DND-41 (cell line): ENCODE measurements around the gene OR6B3.

Source experiments
- ATAC-seq: fragments of 200-7000 bp; cut with Tn5 transposase; 3 replicates; pipeline ENCODE4 v1.9.1; 2021; ENCODE audit warnings: low read depth; ENCODE audit not compliant: insufficient read depth
- DNase-seq: peaks from one replicate; pipeline ENCODE4 v3.0.0-alpha.2; 2020
- H2AFZ ChIP-seq: 2 replicates; pipeline ENCODE4 v1.6.0; 2012; ENCODE audit warnings: low read depth, low read length
- H3K27ac ChIP-seq: 2 replicates; pipeline ENCODE4 v1.5.1; 2012; ENCODE audit warnings: low read length, inconsistent platforms
- H3K27me3 ChIP-seq: fragments of 200-600 bp; sonication (generic); 2 replicates; pipeline ENCODE4 v1.6.0; 2012; ENCODE audit warnings: low read length, mild to moderate bottlenecking, inconsistent platforms; ENCODE audit not compliant: insufficient read depth, poor library complexity
- H3K36me3 ChIP-seq: 2 replicates; pipeline ENCODE4 v1.5.1; 2012; ENCODE audit warnings: low read length, inconsistent platforms; ENCODE audit not compliant: insufficient read depth
- H3K4me1 ChIP-seq: 2 replicates; pipeline ENCODE4 v1.5.1; 2012; ENCODE audit warnings: mild to moderate bottlenecking, low read length; ENCODE audit not compliant: insufficient read depth
- H3K4me2 ChIP-seq: 2 replicates; pipeline ENCODE4 v1.6.0; 2012; ENCODE audit warnings: mild to moderate bottlenecking, moderate library complexity, low read length, inconsistent platforms; ENCODE audit not compliant: insufficient read depth
- H3K4me3 ChIP-seq, 2 experiments: fragments of 200-600 bp in 1 of 2; shearing (Covaris generic) in 1 of 2; 2 replicates each; pipeline ENCODE4 v1.5.1; 2012 to 2016; ENCODE audit warnings: inconsistent platforms in 2 of 2, low read length in 2 of 2, mild to moderate bottlenecking in 2 of 2, low read depth in 1 of 2, moderate library complexity in 1 of 2
- H3K79me2 ChIP-seq: 2 replicates; pipeline ENCODE4 v1.6.0; 2012; ENCODE audit warnings: low read length, inconsistent platforms; ENCODE audit not compliant: insufficient read depth
- H3K9ac ChIP-seq: 2 replicates; pipeline ENCODE4 v1.6.0; 2012; ENCODE audit warnings: low read depth, mild to moderate bottlenecking, inconsistent platforms, low read length, moderate library complexity
- H3K9me3 ChIP-seq: 2 replicates; pipeline ENCODE4 v1.5.1; 2012; ENCODE audit warnings: low read length, moderate library complexity, mild to moderate bottlenecking, inconsistent platforms; ENCODE audit not compliant: insufficient read depth, severe bottlenecking
- H4K20me1 ChIP-seq: 2 replicates; pipeline ENCODE4 v1.6.0; 2012; ENCODE audit warnings: low read length; ENCODE audit not compliant: insufficient read depth
- EZH2 ChIP-seq: IDR thresholded peaks from 3 replicates; pipeline ENCODE4 v1.6.1; 2012; ENCODE audit warnings: borderline replicate concordance, low read depth, mild to moderate bottlenecking, moderate library complexity, low read length, inconsistent platforms; ENCODE audit not compliant: severe bottlenecking
- TF ChIP-seq, protein P1 (sequence below): IDR thresholded peaks from 2 replicates; pipeline ENCODE4 v1.5.1; 2012; ENCODE audit warnings: borderline replicate concordance, low read length, moderate library complexity, mild to moderate bottlenecking; ENCODE audit not compliant: poor library complexity, severe bottlenecking; ENCODE audit errors: extremely low read depth

Gene OR6B3

GRCh38 chr2:240089306-240089705 is 36.0 kb upstream of the OR6B3 start:
- H3K9me3 ChIP-seq = peaks cover 8% of the 10 kb centered on the region
- TF ChIP-seq EZH2 = no peak
- TF ChIP-seq, protein P1, sequence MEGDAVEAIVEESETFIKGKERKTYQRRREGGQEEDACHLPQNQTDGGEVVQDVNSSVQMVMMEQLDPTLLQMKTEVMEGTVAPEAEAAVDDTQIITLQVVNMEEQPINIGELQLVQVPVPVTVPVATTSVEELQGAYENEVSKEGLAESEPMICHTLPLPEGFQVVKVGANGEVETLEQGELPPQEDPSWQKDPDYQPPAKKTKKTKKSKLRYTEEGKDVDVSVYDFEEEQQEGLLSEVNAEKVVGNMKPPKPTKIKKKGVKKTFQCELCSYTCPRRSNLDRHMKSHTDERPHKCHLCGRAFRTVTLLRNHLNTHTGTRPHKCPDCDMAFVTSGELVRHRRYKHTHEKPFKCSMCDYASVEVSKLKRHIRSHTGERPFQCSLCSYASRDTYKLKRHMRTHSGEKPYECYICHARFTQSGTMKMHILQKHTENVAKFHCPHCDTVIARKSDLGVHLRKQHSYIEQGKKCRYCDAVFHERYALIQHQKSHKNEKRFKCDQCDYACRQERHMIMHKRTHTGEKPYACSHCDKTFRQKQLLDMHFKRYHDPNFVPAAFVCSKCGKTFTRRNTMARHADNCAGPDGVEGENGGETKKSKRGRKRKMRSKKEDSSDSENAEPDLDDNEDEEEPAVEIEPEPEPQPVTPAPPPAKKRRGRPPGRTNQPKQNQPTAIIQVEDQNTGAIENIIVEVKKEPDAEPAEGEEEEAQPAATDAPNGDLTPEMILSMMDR = no peak
- H4K20me1 ChIP-seq = no peaks in the 10 kb centered on the region
- DNase-seq (no peak), ATAC-seq (no peak)
- no peaks in the 10 kb centered on the region for H3K4me1 ChIP-seq
- H3K27me3 ChIP-seq = peaks cover 7% of the 10 kb centered on the region
- no peaks in the 10 kb centered on the region for H3K36me3 ChIP-seq
- no peaks in the 10 kb centered on the region for H3K79me2 ChIP-seq
- H3K9ac ChIP-seq = no peak overlapping the region
- H2AFZ ChIP-seq = no peak overlapping the region
- no peak overlapping the region for H3K4me2 ChIP-seq
- no peak overlapping the region for H3K4me3 ChIP-seq
- no peak overlapping the region for H3K27ac ChIP-seq

DNA sequence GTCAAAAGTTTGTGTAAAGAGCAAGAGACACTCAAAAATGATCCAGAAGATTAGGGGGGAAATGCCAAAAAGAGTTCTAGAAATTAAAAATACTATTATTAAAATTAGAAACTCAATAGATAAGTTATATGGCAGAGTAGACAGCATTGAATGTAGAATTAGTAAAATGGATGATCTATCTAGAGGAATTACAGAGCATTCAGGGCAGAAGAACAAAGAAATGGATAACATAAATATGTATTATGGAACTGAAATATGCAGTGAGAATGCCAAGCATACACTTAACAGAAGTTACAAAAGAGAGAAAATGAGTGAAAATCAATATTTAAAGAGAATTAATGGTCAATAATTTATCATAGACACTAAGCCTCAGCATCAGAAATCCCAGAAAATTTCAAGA is 33.2 kb upstream of the OR6B3 start:
- H3K27ac ChIP-seq = no peak overlapping the region
- DNase-seq (no peak), ATAC-seq (no peak)
- no peaks in the 10 kb centered on the region for H4K20me1 ChIP-seq
- no peaks in the 10 kb centered on the region for H3K79me2 ChIP-seq
- peaks cover 8% of the 10 kb centered on the region for H3K9me3 ChIP-seq
- H3K4me1 ChIP-seq = no peaks in the 10 kb centered on the region
- no peak overlapping the region for H3K4me2 ChIP-seq
- TF ChIP-seq, protein P1 = no peak
- no peak for TF ChIP-seq EZH2
- H3K9ac ChIP-seq = no peak overlapping the region
- H3K4me3 ChIP-seq = no peak overlapping the region
- H3K27me3 ChIP-seq = no peaks in the 10 kb centered on the region
- no peak overlapping the region for H2AFZ ChIP-seq
- H3K36me3 ChIP-seq = no peaks in the 10 kb centered on the region

GRCh38 chr2:240078631-240079030 is 25.3 kb upstream of the OR6B3 start:
- Histone ChIP-seq H3K9ac (no peak overlapping the region), H3K9me3 (peaks cover 16% of the 10 kb centered on the region), H3K27ac (no peak overlapping the region), H3K27me3 (no peaks in the 10 kb centered on the region), H3K4me3 (no peak overlapping the region), H3K79me2 (no peaks in the 10 kb centered on the region), H3K4me1 (no peaks in the 10 kb centered on the region), H4K20me1 (no peaks in the 10 kb centered on the region), H2AFZ (no peak overlapping the region), H3K4me2 (no peak overlapping the region), H3K36me3 (no peaks in the 10 kb centered on the region)
- no peak for ATAC-seq
- TF ChIP-seq, protein P1 = no peak
- TF ChIP-seq EZH2 = no peak
- DNase-seq = no peak

DNA sequence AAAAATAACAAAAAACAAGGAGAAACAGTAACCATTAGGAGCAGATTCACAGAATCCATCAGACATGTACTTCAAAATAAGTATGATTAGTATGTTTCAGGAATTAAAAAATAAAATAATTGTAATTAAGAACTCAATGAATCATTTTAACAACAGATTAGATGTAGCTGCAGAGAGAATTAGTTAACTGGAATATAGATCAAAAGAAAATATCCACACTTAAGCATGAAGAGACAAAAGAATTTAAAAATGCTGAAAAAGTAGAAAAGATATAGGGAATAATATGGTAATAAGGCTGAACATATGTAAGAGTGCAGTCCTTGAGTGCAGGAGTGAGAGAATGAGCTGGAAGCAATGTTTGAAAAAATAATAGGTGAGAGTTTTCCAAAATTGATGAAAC is 24.1 kb upstream of the OR6B3 start:
- H3K4me2 ChIP-seq = no peak overlapping the region
- TF ChIP-seq, protein P1 = no peak
- TF ChIP-seq EZH2 = no peak
- no peak overlapping the region for H3K9ac ChIP-seq
- no peak overlapping the region for H2AFZ ChIP-seq
- H3K4me1 ChIP-seq = no peaks in the 10 kb centered on the region
- no peaks in the 10 kb centered on the region for H4K20me1 ChIP-seq
- no peaks in the 10 kb centered on the region for H3K27me3 ChIP-seq
- no peak for DNase-seq
- ATAC-seq = no peak
- no peak overlapping the region for H3K4me3 ChIP-seq
- H3K79me2 ChIP-seq = no peaks in the 10 kb centered on the region
- H3K27ac ChIP-seq = no peak overlapping the region
- H3K36me3 ChIP-seq = no peaks in the 10 kb centered on the region
- peaks cover 16% of the 10 kb centered on the region for H3K9me3 ChIP-seq
